NCI-H1048 (cell line): ENCODE measurements around the gene PCDHGC3.
"Not testable (repeated sequence)": the region's sequence is repeated elsewhere in the genome, so short reads cannot be mapped to it uniquely, and the experiment has no call there.

Experiments used
- DNase-seq: peaks from one replicate; lab custom pipeline; 2025; lab: John Stamatoyannopoulos, UW

Gene PCDHGC3

DNA sequence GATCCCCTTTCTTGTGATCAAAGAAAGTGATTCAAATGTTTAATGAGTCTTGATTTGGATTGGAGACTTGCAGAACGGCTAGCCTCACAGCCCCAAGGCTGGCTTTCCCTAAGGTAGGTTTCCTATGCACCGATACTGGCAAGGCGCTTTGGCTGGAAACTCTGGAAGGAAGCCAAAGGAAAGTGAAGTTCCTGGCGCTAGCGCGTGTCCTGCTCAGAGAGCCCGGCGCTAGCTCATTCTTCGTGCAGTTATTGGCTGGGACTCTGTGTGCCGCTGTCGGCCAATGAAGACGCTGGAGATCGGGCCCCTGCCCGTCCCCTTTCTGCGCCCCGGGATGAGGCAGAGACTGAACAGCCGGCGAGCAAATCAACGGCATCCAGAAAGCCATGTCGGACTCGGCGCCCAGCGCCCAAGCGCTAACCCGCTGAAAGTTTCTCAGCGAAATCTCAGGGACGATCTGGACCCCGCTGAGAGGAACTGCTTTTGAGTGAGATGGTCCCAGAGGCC lies at the start of gene PCDHGC3:
Gene PCDHGC3, plus strand, starts transcription at position 342 of the 507 bp plus-strand sequence. Its CDS starts 151 bp downstream, at position 493.
- DNase-seq = peak; percentile 80

DNA sequence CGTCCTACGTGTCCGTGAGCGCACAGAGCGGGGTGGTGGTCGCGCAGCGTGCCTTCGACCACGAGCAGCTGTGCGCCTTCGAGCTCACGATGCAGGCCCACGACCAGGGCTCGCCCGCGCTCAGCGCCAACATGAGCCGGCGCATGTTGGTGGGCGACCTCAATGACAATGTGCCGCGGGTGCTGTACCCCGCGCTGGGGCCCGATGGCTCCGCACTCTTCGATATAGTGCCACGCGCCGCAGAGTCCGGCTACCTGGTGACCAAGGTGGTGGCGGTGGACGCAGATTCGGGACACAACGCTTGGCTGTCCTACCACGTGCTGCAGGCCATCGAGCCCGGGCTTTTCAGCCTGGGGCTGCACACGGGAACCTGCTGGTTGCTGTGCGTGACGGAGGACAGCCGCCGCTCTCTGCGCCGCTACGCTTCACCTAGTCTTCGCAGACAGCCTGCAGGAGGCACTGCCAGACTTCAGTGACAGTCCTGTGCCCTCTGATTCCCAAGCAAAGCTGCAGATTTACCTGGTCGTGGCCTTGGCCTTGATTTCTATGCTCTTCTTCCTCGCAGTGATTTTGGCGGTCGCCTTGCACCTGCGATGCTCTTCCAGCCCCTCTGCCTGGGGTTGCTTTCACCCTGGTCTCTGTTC lies 47.9 kb upstream of the PCDHGC3 start:
- no peak for DNase-seq

DNA sequence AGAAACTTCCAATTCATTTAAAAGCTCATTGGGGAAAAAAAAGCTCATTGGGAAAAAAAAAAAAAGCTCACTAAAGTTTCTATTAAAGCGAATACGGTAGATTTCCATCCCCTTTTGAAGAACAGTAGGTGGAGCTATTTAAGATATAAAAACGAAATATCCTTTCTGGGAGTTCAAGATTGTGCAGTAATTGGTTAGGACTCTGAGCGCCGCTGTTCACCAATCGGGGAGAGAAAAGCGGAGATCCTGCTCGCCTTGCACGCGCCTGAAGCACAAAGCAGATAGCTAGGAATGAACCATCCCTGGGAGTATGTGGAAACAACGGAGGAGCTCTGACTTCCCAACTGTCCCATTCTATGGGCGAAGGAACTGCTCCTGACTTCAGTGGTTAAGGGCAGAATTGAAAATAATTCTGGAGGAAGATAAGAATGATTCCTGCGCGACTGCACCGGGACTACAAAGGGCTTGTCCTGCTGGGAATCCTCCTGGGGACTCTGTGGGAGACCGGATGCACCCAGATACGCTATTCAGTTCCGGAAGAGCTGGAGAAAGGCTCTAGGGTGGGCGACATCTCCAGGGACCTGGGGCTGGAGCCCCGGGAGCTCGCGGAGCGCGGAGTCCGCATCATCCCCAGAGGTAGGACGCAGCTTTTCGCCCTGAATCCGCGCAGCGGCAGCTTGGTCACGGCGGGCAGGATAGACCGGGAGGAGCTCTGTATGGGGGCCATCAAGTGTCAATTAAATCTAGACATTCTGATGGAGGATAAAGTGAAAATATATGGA lies 45.2 kb upstream of the PCDHGC3 start, which contains the start of gene PCDHGA12:
Gene PCDHGA12, plus strand, starts transcription at position 176 of the 782 bp plus-strand sequence. Its CDS starts 253 bp downstream, at position 429.
- no peak for DNase-seq

GRCh38 chr5:141431286-141431685 lies 44.5 kb upstream of the PCDHGC3 start:
- DNase-seq = no peak

GRCh38 chr5:141432308-141432707 lies 43.5 kb upstream of the PCDHGC3 start:
- not testable (repeated sequence) for DNase-seq

DNA sequence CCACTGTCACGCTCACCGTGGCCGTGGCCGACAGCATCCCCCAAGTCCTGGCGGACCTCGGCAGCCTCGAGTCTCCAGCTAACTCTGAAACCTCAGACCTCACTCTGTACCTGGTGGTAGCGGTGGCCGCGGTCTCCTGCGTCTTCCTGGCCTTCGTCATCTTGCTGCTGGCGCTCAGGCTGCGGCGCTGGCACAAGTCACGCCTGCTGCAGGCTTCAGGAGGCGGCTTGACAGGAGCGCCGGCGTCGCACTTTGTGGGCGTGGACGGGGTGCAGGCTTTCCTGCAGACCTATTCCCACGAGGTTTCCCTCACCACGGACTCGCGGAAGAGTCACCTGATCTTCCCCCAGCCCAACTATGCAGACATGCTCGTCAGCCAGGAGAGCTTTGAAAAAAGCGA lies 43.0 kb upstream of the PCDHGC3 start:
- DNase-seq = not testable (repeated sequence)

DNA sequence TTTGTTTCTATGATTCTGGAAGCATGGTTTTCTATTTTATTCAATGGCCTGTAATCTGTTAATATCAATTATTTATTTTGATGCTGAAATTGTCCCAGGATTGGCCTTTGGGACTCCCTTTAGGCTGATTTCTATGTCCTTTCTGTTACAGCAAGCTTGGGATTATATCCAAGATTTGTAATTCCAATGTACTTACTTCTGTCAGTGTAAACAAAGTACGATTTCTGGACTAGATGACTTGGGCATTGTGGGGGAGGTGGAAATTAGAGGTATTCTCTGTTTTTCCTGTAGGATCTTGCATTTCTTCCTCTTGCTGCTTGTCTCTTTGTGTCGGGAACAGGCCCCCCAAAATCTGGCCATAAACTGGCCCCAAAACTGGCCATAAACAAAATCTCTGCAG lies 41.8 kb upstream of the PCDHGC3 start:
- DNase-seq = no peak

GRCh38 chr5:141437221-141437620 lies 38.5 kb upstream of the PCDHGC3 start:
- DNase-seq = no peak

DNA sequence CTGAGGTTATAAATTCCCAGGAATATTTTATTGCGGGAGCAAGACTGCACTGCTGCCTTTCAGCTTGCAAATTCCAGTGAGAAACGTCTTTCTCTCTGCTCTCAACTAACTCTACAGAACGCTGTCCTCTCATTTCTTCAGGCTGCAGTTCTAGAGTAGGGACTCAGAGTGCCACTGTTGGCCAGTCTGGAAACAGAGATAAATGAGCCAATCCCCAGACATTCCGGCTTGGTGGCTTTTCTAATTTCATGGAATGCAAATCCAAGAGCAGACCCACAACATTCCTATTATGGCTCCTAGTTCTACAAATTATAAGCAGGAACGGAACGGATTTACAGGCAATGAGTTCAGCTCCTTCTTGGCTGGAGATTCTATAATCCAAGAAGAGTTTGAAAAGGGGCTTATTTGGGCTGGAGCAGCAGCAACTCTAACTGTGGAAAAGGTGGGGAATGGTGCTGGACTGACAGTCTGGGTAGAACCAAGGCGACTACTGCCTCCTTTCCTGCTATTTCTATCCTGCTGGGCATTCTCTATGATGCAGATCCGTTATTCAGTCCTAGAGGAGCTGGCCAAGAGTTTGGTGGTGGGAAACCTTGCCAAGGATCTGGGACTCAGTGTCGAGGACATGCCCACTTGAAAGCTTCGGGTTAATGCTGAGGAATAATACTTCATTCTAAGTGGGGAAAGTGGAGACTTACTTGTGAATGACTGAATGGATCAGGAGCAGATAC lies 36.2 kb upstream of the PCDHGC3 start:
- peak; percentile 49 for DNase-seq

DNA sequence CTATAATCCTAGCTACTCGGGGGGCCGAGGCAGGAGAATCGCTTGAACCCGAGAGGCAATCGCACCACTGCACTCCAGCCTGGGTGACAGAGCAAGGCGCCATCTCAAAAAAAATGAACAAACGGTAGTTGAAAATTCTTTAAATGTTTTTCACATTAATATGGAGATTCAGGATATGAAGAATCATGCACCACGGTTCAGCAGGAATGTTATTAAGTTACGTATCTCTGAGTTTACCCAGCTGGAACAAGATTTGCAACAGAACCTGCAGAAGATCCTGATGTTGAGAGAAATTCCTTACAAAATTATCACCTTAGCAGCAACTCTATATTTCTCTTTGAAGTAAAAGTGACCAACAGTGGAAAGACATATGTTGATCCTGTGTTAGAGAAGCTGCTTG lies 35.4 kb upstream of the PCDHGC3 start:
- DNase-seq = no peak

- DNase-seq = no peak
These were observed 34.1 kb upstream of the PCDHGC3 start for GRCh38 chr5:141441571-141442170.

- DNase-seq = no peak
These were observed 10.4 kb upstream of the PCDHGC3 start for GRCh38 chr5:141465351-141465750.

GRCh38 chr5:141476132-141476911 lies 556 bp downstream of the PCDHGC3 start:
- no peak for DNase-seq

DNA sequence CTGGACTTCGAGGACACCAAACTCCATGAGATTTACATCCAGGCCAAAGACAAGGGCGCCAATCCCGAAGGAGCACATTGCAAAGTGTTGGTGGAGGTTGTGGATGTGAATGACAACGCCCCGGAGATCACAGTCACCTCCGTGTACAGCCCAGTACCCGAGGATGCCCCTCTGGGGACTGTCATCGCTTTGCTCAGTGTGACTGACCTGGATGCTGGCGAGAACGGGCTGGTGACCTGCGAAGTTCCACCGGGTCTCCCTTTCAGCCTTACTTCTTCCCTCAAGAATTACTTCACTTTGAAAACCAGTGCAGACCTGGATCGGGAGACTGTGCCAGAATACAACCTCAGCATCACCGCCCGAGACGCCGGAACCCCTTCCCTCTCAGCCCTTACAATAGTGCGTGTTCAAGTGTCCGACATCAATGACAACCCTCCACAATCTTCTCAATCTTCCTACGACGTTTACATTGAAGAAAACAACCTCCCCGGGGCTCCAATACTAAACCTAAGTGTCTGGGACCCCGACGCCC lies 1.3 kb downstream of the PCDHGC3 start:
- no peak for DNase-seq

DNA sequence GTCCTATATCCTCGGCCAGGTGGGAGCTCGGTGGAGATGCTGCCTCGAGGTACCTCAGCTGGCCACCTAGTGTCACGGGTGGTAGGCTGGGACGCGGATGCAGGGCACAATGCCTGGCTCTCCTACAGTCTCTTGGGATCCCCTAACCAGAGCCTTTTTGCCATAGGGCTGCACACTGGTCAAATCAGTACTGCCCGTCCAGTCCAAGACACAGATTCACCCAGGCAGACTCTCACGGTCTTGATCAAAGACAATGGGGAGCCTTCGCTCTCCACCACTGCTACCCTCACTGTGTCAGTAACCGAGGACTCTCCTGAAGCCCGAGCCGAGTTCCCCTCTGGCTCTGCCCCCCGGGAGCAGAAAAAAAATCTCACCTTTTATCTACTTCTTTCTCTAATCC lies 2.0 kb downstream of the PCDHGC3 start:
- DNase-seq = no peak

DNA sequence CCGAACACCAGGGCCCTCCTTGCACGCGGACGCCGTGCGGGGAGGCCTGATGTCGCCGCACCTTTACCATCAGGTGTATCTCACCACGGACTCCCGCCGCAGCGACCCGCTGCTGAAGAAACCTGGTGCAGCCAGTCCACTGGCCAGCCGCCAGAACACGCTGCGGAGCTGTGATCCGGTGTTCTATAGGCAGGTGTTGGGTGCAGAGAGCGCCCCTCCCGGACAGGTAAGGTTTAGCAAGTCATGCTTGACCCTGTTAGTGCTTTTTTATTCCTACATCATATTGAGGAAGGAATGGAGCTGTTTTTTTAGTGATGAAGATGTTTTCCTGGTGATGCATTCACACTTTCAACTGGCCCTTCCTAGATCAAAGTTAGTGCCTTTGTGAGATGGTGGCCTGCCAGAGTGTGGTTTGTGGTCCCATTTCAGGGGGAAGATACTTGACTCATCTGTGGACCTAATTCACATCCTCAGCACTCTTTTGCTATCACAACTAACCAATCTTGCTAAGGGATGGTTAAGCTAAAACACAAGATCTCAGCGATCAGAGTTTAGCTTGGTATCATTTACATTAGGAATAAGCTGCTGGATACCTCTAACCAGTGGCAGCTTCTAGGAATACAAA lies 2.7 kb downstream of the PCDHGC3 start:
- DNase-seq = no peak

DNA sequence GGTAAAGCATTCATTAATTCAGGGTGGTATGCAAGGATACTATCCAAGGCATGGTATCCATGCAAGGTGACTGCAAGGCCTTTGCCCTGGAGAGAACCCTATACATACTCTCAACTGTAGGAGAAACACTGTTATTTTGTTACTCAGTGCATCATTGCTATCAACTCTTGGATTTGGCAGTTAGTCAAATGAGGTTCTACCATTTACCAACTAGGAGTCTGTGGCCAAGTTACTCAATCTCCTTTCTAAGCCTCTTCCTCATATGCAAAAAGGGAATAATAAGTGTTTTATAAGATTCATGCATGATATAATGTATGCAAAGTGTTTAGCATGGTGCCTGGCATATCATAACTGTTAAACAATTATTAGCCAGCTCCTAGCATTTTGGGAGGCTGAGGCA lies 4.0 kb downstream of the PCDHGC3 start:
- DNase-seq = no peak

GRCh38 chr5:141483902-141484301 lies 8.1 kb downstream of the PCDHGC3 start:
- DNase-seq = no peak

GRCh38 chr5:141484310-141484640 lies 8.5 kb downstream of the PCDHGC3 start:
- no peak for DNase-seq

GRCh38 chr5:141484641-141485311 lies 9.0 kb downstream of the PCDHGC3 start, which contains the start of gene PCDHGC4:
Gene PCDHGC4, plus strand, starts transcription at chr5:141485030. Its CDS starts 144 bp downstream, at chr5:141485174.
- DNase-seq = no peak
